GM18907 (cell line): Measurements from ENCODE around the gene NKX1-2.

Experiments used
- ATAC-seq: cut with Tn5 transposase; IDR thresholded peaks from one replicate; pipeline ENCODE4 v1.9.1; 2021; ENCODE audit warnings: mild to moderate bottlenecking, moderate library complexity; ENCODE audit not compliant: unreplicated experiment

NKX1-2 gene

DNA sequence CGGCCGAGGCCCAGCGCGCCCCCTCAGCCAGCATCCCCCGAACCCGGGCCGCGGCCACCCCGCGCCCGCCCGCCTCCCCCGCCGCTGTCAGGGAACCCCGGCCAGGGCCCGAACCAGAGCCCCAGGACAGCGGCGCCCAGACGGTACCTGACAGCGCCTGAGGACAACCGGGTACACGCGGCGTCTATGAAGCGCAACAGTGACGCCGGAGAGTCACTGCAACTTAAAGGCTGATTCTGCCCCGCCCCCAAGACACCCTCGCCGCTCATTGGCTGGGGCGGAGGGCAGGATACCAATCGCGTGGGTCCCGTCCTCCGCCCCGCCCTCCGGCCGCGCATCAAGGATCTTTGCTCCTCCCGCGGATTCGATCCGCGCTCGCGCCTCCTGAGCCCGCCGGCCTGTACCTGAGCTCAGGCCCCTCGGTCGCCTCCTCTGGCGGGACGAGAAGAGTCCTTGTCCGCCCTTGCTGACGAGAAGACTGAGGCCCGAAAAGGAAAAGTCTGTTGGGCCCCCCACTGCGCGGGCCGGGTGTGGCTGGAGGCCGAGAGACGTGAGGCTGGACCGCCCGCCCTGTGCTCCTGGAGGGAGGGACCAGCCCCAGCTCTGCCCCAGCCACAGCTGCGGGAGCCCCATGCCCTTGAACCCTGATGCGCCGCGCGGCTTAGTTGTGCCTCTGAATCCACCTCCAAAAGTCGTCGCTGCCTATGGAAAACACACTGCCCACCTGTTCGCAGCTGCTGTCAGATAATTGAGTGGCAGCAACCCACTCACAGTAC, 30.9 kb downstream of the NKX1-2 start, which contains the start of gene OAT:
OAT (minus strand) TSS at position 198 of the 776 bp plus-strand sequence. CDS start 6,752 bp downstream, outside the sequence.
- ATAC-seq: peak; percentile 98

GRCh38 chr10:124417895-124418725, 31.7 kb downstream of the NKX1-2 start:
- ATAC-seq: peak; percentile 38

- no peak for ATAC-seq
These were observed 33.1 kb downstream of the NKX1-2 start for GRCh38 chr10:124416733-124417132.

GRCh38 chr10:124415210-124415609, 34.6 kb downstream of the NKX1-2 start:
- ATAC-seq: no peak

GRCh38 chr10:124414076-124414475, 35.8 kb downstream of the NKX1-2 start:
- no peak for ATAC-seq

DNA sequence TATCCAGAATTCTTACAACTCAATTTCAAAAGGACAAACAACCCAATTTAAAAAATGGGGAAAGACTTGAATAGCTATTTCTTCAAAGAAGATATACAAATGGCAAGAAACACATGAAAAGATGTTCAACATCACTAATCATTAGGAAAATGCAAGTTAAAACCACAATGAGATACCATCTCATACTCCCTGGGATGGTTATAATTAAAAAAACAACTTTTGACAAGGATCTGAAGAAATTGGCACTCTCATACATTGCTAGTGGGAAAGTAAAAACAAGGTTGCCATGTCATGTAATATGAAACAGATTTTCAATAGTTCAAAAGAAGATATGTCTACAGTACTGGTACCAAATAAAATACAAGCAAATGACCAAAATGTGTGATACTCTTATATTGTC, 40.1 kb downstream of the NKX1-2 start:
- no peak for ATAC-seq

- ATAC-seq: no peak
These were observed 41.5 kb downstream of the NKX1-2 start for GRCh38 chr10:124408357-124408756.

- ATAC-seq: no peak
These were observed 42.4 kb downstream of the NKX1-2 start for GRCh38 chr10:124407456-124407855.

DNA sequence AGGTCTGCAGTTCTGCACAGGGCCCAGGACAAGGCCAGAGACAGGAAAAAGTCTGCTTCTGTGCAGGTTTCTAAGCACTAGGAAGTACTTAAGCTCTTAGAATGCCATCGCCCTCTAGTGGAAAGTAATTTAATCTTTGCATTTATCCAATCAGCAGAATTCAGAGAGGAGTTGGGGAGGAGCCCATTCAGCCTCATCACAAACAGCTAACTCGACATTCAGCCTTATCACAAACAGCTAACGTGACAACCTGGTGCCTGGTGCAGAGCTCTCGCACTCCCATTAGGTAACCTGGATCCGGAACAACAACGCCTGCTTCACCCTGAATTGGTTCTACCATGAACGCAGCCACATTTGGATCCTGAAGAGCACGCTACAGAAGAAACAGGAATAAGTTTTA, 46.3 kb downstream of the NKX1-2 start:
- peak; percentile 75 for ATAC-seq

GRCh38 chr10:124402273-124402672, 47.6 kb downstream of the NKX1-2 start:
- no peak for ATAC-seq

DNA sequence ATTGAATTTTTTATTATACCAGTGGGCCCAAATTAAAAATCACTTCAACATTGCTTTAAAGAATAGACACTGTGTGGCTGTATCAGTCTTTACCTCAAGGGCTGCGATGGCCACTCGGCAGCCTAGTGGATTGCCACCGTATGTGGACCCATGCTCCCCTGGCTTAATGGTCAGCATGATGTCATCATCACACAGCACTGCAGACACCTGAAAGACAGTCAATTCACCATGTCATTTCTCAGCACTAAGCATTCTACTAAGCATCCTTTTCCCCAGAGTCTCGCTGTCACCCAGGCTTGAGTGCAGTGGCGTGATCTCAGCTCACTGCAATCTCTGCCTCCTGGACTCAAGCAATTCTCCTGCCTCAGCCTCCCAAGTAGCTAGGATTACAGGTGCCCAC, 48.2 kb downstream of the NKX1-2 start:
- ATAC-seq: no peak
